Epithelial cell of proximal tubule (primary cell): Measurements from ENCODE around the gene MOB3B. TPM values are rescaled to one million over a fixed set of nuclear protein-coding genes. Genes with fewer than 3 reads are reported as not detected.

Experiments used
- DNase-seq: peaks from one replicate; pipeline ENCODE4 v3.0.0-alpha.2; 2011; ENCODE audit warnings: low read depth
- H3K4me3 ChIP-seq: 2 replicates; pipeline ENCODE4 v1.5.1; 2011; ENCODE audit warnings: low read depth, mild to moderate bottlenecking, low read length
- total RNA-seq: library from RNA; depleted of rRNA; stranded (reverse); fragments of >200 nt; gene quantifications from 2 replicates; pipeline ENCODE4 v1.2.3, GENCODE V29; 2015
- TF ChIP-seq, protein P1 (sequence below): conservative IDR thresholded peaks from 2 replicates; pipeline ENCODE4 v1.5.1; 2012; ENCODE audit warnings: low read depth, mild to moderate bottlenecking, low read length

MOB3B gene
- 2.3 and 2.9 TPM in 2 replicates for total RNA-seq

DNA sequence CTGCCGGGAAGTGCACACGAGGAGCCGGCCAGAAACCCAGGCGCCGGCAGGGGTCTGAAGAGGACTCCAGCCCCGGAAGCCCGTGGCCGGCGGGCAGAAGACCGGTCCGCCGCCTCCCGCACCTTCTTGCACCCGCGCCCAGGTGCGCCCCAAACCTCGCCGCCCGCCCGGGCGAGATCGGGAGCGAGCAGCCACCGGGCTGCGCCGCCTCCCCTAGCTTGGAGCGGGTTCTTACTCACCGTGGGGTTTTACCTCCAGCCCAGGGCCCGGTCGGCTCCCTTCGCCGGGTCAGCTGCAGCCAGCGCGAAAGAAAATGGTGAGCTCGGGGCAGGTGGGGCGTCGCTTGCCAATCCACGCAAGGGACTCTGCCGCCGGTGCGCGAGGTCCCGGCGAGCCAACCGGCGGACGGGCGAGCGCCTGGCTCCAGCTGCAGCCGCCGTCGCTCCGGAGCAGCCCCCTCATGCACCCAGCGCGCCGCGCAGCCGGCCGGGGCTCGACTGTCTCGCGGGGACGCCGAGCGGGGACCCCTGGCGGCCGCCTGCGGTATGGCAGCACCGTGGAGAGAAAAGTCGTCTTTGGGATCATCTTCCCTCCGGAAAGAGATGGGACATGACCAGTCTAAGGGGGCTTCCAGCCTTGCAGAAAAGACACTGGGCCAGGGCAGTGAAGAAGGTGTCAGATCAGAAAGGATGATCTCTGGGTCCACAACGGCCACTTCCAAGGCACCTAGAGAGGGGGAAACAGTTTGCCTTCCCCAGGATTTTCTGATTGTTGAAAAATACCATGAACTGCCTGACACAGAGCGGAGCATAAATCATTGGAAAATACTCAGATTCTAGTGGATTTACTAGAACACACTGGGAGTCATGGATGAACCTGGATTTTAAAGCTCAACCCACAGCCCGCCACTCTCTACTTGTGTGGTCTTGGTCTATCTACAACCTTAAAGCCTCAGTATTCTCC is at the start of gene MOB3B:
TSS of gene MOB3B (minus strand) at position 499 of the 963 bp plus-strand sequence. CDS start 74,264 bp downstream, outside the sequence.
- no peak for DNase-seq
- peak within 1 kb of the TSS; percentile 70 for H3K4me3 ChIP-seq
- TF ChIP-seq, protein P1, sequence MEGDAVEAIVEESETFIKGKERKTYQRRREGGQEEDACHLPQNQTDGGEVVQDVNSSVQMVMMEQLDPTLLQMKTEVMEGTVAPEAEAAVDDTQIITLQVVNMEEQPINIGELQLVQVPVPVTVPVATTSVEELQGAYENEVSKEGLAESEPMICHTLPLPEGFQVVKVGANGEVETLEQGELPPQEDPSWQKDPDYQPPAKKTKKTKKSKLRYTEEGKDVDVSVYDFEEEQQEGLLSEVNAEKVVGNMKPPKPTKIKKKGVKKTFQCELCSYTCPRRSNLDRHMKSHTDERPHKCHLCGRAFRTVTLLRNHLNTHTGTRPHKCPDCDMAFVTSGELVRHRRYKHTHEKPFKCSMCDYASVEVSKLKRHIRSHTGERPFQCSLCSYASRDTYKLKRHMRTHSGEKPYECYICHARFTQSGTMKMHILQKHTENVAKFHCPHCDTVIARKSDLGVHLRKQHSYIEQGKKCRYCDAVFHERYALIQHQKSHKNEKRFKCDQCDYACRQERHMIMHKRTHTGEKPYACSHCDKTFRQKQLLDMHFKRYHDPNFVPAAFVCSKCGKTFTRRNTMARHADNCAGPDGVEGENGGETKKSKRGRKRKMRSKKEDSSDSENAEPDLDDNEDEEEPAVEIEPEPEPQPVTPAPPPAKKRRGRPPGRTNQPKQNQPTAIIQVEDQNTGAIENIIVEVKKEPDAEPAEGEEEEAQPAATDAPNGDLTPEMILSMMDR = peak; percentile 83

DNA sequence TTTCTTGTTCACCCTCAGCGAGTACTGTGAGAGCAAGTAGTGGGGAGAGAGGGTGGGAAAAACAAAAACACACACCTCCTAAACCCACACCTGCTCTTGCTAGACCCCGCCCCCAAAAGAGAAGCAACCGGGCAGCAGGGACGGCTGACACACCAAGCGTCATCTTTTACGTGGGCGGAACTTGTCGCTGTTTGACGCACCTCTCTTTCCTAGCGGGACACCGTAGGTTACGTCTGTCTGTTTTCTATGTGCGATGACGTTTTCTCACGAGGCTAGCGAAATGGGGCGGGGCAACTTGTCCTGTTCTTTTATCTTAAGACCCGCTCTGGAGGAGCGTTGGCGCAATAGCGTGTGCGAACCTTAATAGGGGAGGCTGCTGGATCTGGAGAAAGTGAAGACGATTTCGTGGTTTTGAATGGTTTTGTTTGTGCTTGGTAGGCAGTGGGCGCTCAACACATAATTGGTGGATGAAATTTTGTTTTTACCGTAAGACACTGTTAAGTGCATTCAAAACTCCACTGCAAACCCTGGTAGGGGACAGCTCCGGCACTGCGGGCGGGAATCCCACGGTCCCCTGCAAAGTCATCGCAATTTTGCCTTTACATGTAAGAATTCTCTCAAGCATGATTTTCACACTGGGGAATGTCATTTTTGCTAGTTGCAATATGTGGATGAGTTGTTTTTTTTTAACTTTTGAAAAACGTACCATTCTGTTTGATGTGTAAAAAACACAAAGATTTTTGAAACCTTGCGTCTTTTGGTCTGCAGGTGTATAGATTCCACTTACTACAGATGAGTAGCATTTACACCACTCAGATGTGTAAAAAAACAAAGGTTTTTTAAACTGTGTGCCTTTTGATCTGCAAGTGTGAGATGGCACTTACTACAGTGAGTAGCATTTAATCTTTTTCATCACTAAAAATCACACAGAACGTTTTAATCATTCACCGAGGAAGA is 44.3 kb upstream of the MOB3B start:
- TF ChIP-seq, protein P1 = no peak
- DNase-seq = peak; percentile 99
- peak overlapping the region; percentile 92 for H3K4me3 ChIP-seq

DNA sequence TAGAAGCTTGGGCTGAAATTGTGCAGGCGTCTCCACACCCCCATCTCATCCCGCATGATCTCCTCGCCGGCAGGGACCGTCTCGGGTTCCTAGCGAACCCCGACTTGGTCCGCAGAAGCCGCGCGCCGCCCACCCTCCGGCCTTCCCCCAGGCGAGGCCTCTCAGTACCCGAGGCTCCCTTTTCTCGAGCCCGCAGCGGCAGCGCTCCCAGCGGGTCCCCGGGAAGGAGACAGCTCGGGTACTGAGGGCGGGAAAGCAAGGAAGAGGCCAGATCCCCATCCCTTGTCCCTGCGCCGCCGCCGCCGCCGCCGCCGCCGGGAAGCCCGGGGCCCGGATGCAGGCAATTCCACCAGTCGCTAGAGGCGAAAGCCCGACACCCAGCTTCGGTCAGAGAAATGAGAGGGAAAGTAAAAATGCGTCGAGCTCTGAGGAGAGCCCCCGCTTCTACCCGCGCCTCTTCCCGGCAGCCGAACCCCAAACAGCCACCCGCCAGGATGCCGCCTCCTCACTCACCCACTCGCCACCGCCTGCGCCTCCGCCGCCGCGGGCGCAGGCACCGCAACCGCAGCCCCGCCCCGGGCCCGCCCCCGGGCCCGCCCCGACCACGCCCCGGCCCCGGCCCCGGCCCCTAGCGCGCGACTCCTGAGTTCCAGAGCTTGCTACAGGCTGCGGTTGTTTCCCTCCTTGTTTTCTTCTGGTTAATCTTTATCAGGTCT is 43.5 kb upstream of the MOB3B start, which contains the start of gene C9orf72:
TSS of gene C9orf72 (minus strand) at position 564 of the 716 bp plus-strand sequence. CDS start 6,361 bp downstream, outside the sequence.
- no peak for DNase-seq
- TF ChIP-seq, protein P1 = no peak
- H3K4me3 ChIP-seq = peak within 1 kb of the TSS; percentile 92

DNA sequence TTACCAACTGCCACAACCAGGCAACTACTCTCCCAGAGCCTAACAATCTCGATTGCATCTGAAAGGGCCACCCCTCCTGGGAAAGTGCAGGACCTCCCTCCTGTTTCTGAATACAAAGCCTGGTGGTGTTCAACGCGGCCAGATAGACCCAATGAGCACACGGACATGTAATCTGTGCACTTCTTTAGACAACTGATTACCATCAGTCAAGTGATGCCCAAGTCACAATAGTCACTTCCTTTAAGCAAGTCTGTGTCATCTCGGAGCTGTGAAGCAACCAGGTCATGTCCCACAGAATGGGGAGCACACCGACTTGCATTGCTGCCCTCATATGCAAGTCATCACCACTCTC is 42.9 kb upstream of the MOB3B start:
- DNase-seq = no peak
- TF ChIP-seq, protein P1 = no peak

DNA sequence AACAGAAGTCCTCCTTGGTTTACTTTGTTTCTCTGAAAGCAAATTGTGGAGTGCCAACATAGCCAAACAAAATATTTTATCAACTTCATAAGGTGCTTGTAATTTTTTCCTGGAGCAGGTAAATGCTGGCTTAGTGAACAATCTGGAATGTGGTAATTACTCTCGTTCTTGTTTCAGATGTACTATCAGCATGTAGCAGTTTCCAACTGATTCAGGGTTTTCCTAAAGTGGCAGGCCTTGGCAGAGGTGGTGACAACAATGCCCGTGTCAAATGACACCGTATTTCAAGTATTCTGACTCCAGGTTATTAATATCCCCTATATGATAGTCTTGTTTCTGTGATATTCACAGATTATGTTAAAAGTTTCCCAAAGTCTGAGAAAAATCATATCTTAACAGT is 42.4 kb upstream of the MOB3B start:
- DNase-seq = no peak
- TF ChIP-seq, protein P1 = no peak
- H3K4me3 ChIP-seq = peak overlapping the region; percentile 92

More for the DNA sequence above, 42.9 kb upstream of the MOB3B start:
- peak overlapping the region; percentile 92 for H3K4me3 ChIP-seq

DNA sequence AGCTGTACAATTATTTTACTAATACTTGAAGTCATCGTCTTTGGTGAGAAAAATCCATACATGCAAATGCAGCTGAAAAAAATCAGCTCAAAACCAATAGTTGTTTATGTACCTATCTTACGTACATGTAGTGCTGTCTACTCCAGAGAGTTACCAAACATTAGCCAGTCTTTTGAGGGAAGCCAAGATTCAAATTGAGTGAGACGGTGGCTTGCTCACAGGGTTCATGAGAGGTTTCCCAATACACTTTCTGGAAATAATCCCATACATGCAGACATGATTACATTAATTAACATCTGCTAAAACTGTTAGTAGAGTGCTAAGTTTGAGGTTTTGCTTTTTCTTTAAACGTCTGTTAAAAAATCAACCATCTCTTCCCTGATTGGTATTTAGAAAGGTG is 41.4 kb upstream of the MOB3B start:
- no peak overlapping the region for H3K4me3 ChIP-seq
- DNase-seq = no peak
- TF ChIP-seq, protein P1 = no peak
